ENCODE results near the gene BIN1. TPM values are rescaled to one million over a fixed set of nuclear protein-coding genes. Genes with fewer than 3 reads are reported as not detected.

BIN1 gene
- total RNA-seq, 2 donors from 2014 or later: 24.9 to 30.1 TPM

GRCh38 chr2:127084611-127085316 is 22.2 kb downstream of the BIN1 start:
- DNase-seq (ENCODE audit: low spot score) (no peak), ATAC-seq (ENCODE audit: insufficient number of reproducible peaks, low FRiP score, low read depth) (no peak)
- Histone ChIP-seq H3K4me3 (peak overlapping the region; percentile 28), H3K36me3 (no peaks in the 10 kb centered on the region), H3K4me1 (ENCODE audit: control insufficient read depth in 1 of 2, low read depth in 2 of 2) (peaks cover 17 to 36% of the 10 kb centered on the region in 2 donors), H3K9me3 (no peaks in the 10 kb centered on the region), H3K27ac (peak overlapping the region in 1 of 2 donors; percentile 13), H3K27me3 (replicated peaks; ENCODE audit: insufficient read depth) (no peaks in the 10 kb centered on the region)
- TF ChIP-seq CTCF (IDR thresholded peaks at IDR 0.05): no peak

GRCh38 chr2:127083819-127084503 is 23.0 kb downstream of the BIN1 start:
- Histone ChIP-seq H3K4me3 (peak overlapping the region; percentile 28), H3K4me1 (ENCODE audit: control insufficient read depth in 1 of 2, low read depth in 2 of 2) (peaks cover 17 to 36% of the 10 kb centered on the region in 2 donors), H3K36me3 (no peaks in the 10 kb centered on the region), H3K9me3 (no peaks in the 10 kb centered on the region), H3K27me3 (replicated peaks; ENCODE audit: insufficient read depth) (no peaks in the 10 kb centered on the region), H3K27ac (peak overlapping the region in 1 of 2 donors; percentile 13)
- DNase-seq (ENCODE audit: low spot score) (peak; percentile 38), ATAC-seq (ENCODE audit: insufficient number of reproducible peaks, low FRiP score, low read depth) (peak; percentile 32)
- TF ChIP-seq CTCF (IDR thresholded peaks at IDR 0.05): no peak

GRCh38 chr2:127082974-127083373 is 24.0 kb downstream of the BIN1 start:
- ATAC-seq (ENCODE audit: insufficient number of reproducible peaks, low FRiP score, low read depth) (no peak), DNase-seq (ENCODE audit: low spot score) (no peak)
- no peak for TF ChIP-seq CTCF (IDR thresholded peaks at IDR 0.05)
- Histone ChIP-seq H3K4me3 (no peak overlapping the region), H3K27me3 (replicated peaks; ENCODE audit: insufficient read depth) (no peaks in the 10 kb centered on the region), H3K4me1 (ENCODE audit: control insufficient read depth in 1 of 2, low read depth in 2 of 2) (peaks cover 17 to 34% of the 10 kb centered on the region in 2 donors), H3K27ac (no peak overlapping the region), H3K36me3 (no peaks in the 10 kb centered on the region), H3K9me3 (no peaks in the 10 kb centered on the region)

- ATAC-seq (ENCODE audit: insufficient number of reproducible peaks, low FRiP score, low read depth) (no peak), DNase-seq (ENCODE audit: low spot score) (no peak)
- H3K27ac ChIP-seq: no peak overlapping the region
- no peaks in the 10 kb centered on the region for H3K36me3 ChIP-seq
- H3K4me1 ChIP-seq (ENCODE audit: control insufficient read depth in 1 of 2, low read depth in 2 of 2): peaks cover 13 to 25% of the 10 kb centered on the region in 2 donors
- no peaks in the 10 kb centered on the region for H3K9me3 ChIP-seq
- H3K4me3 ChIP-seq: peak overlapping the region; percentile 30
- no peak for TF ChIP-seq CTCF (IDR thresholded peaks at IDR 0.05)
- H3K27me3 ChIP-seq (replicated peaks; ENCODE audit: insufficient read depth): no peaks in the 10 kb centered on the region
These were observed 24.9 kb downstream of the BIN1 start for GRCh38 chr2:127081826-127082633.
